Glomerular visceral epithelial cell (primary cell): Measurements from ENCODE around the gene TNRC18.

Source experiments
- DNase-seq: peaks from one replicate; pipeline ENCODE4 v3.0.0-alpha.2; 2016; ENCODE audit errors: extremely low spot score

The TNRC18 gene

GRCh38 chr7:5450549-5451327 lies 27.1 kb upstream of the TNRC18 start:
- DNase-seq = peak; percentile 16

DNA sequence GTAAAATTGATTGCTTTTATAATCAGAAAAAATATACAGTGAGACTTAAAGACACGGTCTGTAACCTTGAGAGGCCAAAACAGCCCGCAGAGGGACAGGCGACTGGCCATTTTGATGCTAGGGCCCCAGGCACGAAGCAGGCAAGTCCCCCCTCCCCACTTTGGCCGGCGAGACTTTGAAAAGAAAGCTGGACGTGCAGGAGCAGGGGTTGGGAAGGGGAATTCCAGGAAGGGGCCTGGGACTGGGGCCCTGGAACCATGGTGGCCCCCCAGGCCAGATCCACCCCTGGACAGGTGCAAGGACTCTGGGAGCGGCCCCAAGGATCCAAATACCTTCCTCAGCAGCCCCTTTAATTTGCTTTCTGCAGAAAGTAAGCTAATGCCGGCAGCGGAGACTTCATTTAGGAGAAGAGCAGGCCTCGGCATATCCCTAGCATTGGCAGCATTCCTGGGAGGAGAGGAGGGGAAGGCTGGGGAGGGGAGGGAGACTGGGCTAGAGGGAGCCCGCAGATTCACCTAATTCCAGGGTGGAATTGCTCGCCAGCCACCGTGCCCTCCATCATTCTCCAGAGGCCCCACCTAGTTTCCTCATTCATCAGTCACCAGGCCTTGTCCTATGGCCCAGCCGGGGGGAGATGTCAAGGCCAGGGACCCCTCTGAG lies 24.9 kb upstream of the TNRC18 start:
- no peak for DNase-seq

DNA sequence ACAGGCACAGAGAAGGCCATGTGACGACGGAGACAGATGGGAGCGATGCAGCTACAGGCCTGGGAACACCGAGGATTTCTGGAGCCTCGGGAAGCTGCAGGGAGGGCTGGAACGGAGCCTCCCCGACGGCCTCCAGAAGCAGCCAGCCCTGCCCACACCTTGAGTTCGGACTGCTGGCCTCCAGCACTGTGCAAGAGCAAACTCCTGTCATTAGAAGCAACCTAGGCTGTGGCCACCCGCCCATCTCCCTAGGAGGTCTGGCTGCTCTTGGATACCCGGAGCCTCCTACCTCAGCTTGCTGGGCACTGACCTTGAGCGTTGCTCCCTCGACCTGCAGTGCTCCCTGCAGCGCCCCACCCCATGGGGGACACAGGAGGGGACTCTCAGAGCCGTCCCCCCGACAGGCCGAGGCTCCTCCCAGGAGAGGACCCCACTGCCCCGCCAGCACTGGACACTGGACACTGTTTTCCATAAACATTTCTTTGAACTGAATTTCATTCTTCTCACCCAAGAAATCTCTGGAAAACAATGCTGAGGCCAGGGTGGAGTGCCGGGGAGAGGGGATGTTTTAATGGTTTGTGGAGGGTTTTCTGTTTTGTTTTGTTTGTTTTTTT lies 22.5 kb upstream of the TNRC18 start:
- no peak for DNase-seq

GRCh38 chr7:5443678-5444077 lies 20.0 kb upstream of the TNRC18 start:
- no peak for DNase-seq

GRCh38 chr7:5442757-5443305 lies 19.2 kb upstream of the TNRC18 start:
- no peak for DNase-seq

- no peak for DNase-seq
These were observed 18.3 kb upstream of the TNRC18 start for GRCh38 chr7:5441840-5442503.

- no peak for DNase-seq
These were observed 16.2 kb upstream of the TNRC18 start for GRCh38 chr7:5439572-5440496.

DNA sequence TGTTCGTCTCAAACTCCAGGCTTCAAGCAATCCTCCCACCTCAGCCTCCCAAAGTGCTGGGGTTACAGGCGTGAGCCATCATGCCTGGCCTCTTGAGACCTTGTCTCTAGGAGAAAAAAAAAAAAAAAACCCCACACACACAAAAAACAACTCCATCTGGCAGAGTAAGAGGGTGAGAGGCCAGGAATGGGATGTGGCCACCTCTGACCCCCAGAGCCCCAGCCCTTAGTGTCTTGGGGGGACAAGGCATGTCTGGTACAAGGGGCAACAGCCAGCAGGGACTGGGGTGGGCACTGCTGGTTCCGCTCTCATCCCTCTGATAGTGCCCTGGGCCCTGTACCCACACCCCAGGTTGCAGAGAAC lies 15.6 kb upstream of the TNRC18 start:
- DNase-seq = no peak

DNA sequence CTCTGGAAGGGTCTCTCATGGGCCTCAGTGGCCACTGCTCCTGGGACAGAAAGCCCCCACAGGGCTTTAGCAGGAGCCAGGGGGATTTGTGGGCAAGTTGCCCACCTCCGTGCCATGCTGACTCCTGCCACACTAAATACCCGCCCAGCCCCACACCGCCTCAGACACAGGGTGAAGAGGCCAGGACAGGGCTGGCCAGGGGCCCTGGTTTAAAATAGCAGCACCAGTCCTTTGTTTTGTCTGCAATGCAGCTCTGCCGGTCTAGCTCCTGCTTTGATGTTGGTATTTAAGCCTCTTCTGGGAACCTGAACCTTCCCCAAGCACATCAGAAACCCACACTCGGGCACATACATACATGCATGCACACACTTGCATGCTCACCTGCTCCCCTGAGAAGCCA lies 14.4 kb upstream of the TNRC18 start:
- no peak for DNase-seq

GRCh38 chr7:5437348-5437892 lies 13.8 kb upstream of the TNRC18 start:
- DNase-seq = no peak

- DNase-seq = no peak
These were observed 12.5 kb upstream of the TNRC18 start for GRCh38 chr7:5436003-5436678.

- DNase-seq = no peak
These were observed 11.8 kb upstream of the TNRC18 start for GRCh38 chr7:5435291-5436002.

- no peak for DNase-seq
These were observed 9.5 kb upstream of the TNRC18 start for GRCh38 chr7:5433181-5433580.

GRCh38 chr7:5432691-5433090 lies 9.1 kb upstream of the TNRC18 start:
- no peak for DNase-seq

- DNase-seq = no peak
These were observed 8.0 kb upstream of the TNRC18 start for GRCh38 chr7:5431560-5432015.

DNA sequence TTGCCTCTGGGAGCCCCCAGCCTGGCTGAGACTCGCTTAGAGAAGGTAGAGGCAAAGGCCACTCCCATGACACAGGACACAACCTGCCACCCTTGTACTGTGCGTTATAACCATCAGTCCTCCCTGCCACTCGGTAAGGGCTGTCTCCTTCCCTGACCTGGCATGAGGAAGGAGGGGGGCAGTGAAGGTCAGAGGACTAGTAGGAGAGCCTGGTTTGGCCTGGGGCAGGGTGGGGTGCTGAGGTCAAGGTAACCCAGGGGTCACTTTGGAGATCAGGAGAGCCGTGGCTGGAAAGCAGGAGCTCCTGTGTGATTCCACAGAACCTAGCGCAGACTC lies 6.9 kb upstream of the TNRC18 start:
- DNase-seq = no peak

- DNase-seq = peak; percentile 38
These were observed 6.4 kb upstream of the TNRC18 start for GRCh38 chr7:5429857-5430611.

- peak; percentile 52 for DNase-seq
These were observed 5.7 kb upstream of the TNRC18 start for GRCh38 chr7:5429253-5429856.
